ENCODE data around the gene ZNF729.

Gene ZNF729

DNA sequence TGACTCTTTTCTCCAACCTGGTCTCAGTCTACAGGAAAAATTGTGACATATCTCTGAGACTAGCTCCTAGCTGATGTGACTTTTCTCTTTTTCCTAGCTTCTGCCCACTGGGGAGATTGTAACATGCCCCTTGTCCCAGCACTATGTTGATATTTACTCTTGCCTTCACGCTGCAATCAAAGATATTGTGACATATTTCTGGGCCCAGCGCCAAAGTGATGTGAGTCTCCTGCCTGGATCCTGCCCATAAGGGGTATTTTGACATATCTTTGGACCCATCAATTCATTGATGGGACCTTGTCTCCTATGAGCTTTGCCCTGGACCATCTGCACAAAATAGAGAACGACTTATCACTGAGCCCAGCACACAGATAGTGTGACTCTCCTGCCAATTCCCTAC, 41.1 kb downstream of the ZNF729 start:
- Histone ChIP-seq H3K27ac (ENCODE audit: extremely low read depth, low read depth, low read length) (no peak overlapping the region), H3K4me1 (ENCODE audit: control insufficient read depth, insufficient read depth, low read length) (no peaks in the 10 kb centered on the region), H3K4me3 (ENCODE audit: low read depth, low read length) (no peak overlapping the region), H3K9me3 (ENCODE audit: control insufficient read depth, insufficient read depth, low read depth, low read length) (no peaks in the 10 kb centered on the region), H3K36me3 (ENCODE audit: control insufficient read depth in 2 of 2, insufficient read depth in 1 of 2, low read length in 2 of 2) (no peaks in the 10 kb centered on the region)
- POLR2A ChIA-PET = no interaction called here
- TF ChIP-seq ZNF174 (tag by site-specific recombination; IDR thresholded peaks at IDR 0.05) (no peak), ZNF426 (tag by site-specific recombination; IDR thresholded peaks at IDR 0.05) (no peak), GLI4 (tag by site-specific recombination; IDR thresholded peaks at IDR 0.05) (no peak), YY2 (tag by site-specific recombination; IDR thresholded peaks at IDR 0.05) (no peak), ZNF626 (tag by site-specific recombination; IDR thresholded peaks at IDR 0.05) (no peak), ZNF335 (tag by site-specific recombination; conservative IDR thresholded peaks at IDR 0.05) (no peak), ZNF521 (tag by site-specific recombination; IDR thresholded peaks at IDR 0.05) (no peak), ZNF366 (tag by site-specific recombination; conservative IDR thresholded peaks at IDR 0.05) (no peak), ZIC2 (tag by site-specific recombination; IDR thresholded peaks at IDR 0.05) (no peak), ZBTB48 (tag by site-specific recombination; IDR thresholded peaks at IDR 0.05) (no peak), ZNF19 (tag by site-specific recombination; IDR thresholded peaks at IDR 0.05; ENCODE audit: low read depth) (no peak), FEZF1 (tag by site-specific recombination; IDR thresholded peaks at IDR 0.05) (no peak), ZNF837 (tag by site-specific recombination; IDR thresholded peaks at IDR 0.05) (no peak), ZNF707 (tag by site-specific recombination; IDR thresholded peaks at IDR 0.05) (no peak), ZNF221 (tag by site-specific recombination; IDR thresholded peaks at IDR 0.05; ENCODE audit: borderline replicate concordance) (no peak), HOXC10 (CRISPR knock-in tag; IDR thresholded peaks at IDR 0.05) (no peak), ZNF548 (tag by site-specific recombination; IDR thresholded peaks at IDR 0.05) (no peak)
- TF ChIP-seq, protein P1, sequence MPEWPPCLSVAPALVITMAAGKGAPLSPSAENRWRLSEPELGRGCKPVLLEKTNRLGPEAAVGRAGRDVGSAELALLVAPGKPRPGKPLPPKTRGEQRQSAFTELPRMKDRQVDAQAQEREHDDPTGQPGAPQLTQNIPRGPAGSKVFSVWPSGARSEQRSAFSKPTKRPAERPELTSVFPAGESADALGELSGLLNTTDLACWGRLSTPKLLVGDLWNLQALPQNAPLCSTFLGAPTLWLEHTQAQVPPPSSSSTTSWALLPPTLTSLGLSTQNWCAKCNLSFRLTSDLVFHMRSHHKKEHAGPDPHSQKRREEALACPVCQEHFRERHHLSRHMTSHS (tag by site-specific recombination; IDR thresholded peaks at IDR 0.05) = no peak
- CTCF ChIA-PET = no interaction called here

DNA sequence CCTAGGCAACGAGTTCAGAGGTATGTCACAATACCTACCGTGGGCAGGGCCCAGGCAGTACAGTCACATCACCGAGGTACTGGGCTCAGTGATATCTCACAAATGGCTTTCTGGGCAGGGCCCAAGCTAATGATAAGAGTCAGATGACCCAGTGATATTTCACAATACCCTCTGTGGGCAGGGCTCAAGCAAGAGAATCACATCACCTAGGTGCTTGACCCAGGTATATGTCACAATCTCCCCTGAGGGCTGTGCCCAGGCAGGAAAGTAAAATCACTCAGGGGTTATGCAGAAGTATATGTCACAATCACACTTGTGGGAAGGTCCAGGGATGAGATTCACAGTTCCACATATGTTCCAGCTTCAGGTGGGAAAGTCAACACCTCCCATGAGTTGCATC, 45.3 kb downstream of the ZNF729 start:
- Histone ChIP-seq H3K9me3 (ENCODE audit: control insufficient read depth, insufficient read depth, low read depth, low read length) (no peaks in the 10 kb centered on the region), H3K4me3 (ENCODE audit: low read depth, low read length) (no peak overlapping the region), H3K4me1 (ENCODE audit: control insufficient read depth, insufficient read depth, low read length) (no peaks in the 10 kb centered on the region), H3K27ac (ENCODE audit: extremely low read depth, low read depth, low read length) (no peak overlapping the region), H3K36me3 (ENCODE audit: control insufficient read depth in 2 of 2, insufficient read depth in 1 of 2, low read length in 2 of 2) (no peaks in the 10 kb centered on the region)
- no peak for TF ChIP-seq ZNF169 (tag by site-specific recombination; IDR thresholded peaks at IDR 0.05)
- no peak for TF ChIP-seq ZNF239 (tag by site-specific recombination; IDR thresholded peaks at IDR 0.05)
- no peak for TF ChIP-seq ZNF544 (tag by site-specific recombination; IDR thresholded peaks at IDR 0.05)
- no peak for TF ChIP-seq GLIS2 (tag by site-specific recombination; IDR thresholded peaks at IDR 0.05)
- TF ChIP-seq KLF16 (tag by site-specific recombination; IDR thresholded peaks at IDR 0.05) = no peak
- TF ChIP-seq BCL11A (tag by site-specific recombination; IDR thresholded peaks at IDR 0.05; ENCODE audit: low read depth) = no peak
- TF ChIP-seq ZNF530 (tag by site-specific recombination; IDR thresholded peaks at IDR 0.05; ENCODE audit: low read depth) = no peak
- TF ChIP-seq ZSCAN30 (tag by site-specific recombination; IDR thresholded peaks at IDR 0.05) = no peak
- TF ChIP-seq KLF8 (tag by site-specific recombination; IDR thresholded peaks at IDR 0.05) = no peak
- TF ChIP-seq ZNF341 (tag by site-specific recombination; IDR thresholded peaks at IDR 0.05; ENCODE audit: low read depth) = no peak
- TF ChIP-seq, protein P2, sequence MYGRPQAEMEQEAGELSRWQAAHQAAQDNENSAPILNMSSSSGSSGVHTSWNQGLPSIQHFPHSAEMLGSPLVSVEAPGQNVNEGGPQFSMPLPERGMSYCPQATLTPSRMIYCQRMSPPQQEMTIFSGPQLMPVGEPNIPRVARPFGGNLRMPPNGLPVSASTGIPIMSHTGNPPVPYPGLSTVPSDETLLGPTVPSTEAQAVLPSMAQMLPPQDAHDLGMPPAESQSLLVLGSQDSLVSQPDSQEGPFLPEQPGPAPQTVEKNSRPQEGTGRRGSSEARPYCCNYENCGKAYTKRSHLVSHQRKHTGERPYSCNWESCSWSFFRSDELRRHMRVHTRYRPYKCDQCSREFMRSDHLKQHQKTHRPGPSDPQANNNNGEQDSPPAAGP (tag by site-specific recombination; IDR thresholded peaks at IDR 0.05) = no peak
- POLR2A ChIA-PET = no interaction called here
- CTCF ChIA-PET = no interaction called here
